ENCODE data around the gene RUSC2. TPM values are rescaled to one million over a fixed set of nuclear protein-coding genes. Genes with fewer than 3 reads are reported as not detected.
"Not testable (repeated sequence)": the region's sequence is repeated elsewhere in the genome, so short reads cannot be mapped to it uniquely, and the experiment has no call there.

RUSC2 gene
- total RNA-seq, 1 experiment from 2014 or later: 12.5 TPM

GRCh38 chr9:35495984-35496383 lies 6.1 kb downstream of the RUSC2 start:
- Histone ChIP-seq H3K9me3 (ENCODE audit: insufficient read depth, low read depth) (no peaks in the 10 kb centered on the region), H3K9me2 (ENCODE audit: insufficient read depth) (no peaks in the 10 kb centered on the region), H4K20me1 (ENCODE audit: insufficient read depth) (no peaks in the 10 kb centered on the region), H2AFZ (no peak overlapping the region), H3K79me2 (ENCODE audit: low read depth) (peaks cover 73% of the 10 kb centered on the region), H3F3A (ENCODE audit: insufficient read depth, low read depth) (peaks cover 30% of the 10 kb centered on the region), H3K27ac (no peak overlapping the region), H3K4me3 (no peak overlapping the region), H3K4me1 (replicated peaks; ENCODE audit: insufficient read depth) (peaks cover 18% of the 10 kb centered on the region), H3K27me3 (ENCODE audit: insufficient read depth, low read depth) (no peaks in the 10 kb centered on the region), H3K36me3 (ENCODE audit: low read depth) (no peaks in the 10 kb centered on the region; the same call in 1 of the 2 replicates), H3K4me2 (no peak overlapping the region)
- DNase-seq: no peak
- intact Hi-C loops (cut with micrococcal nuclease; ENCODE audit: unreplicated experiment): no loop called here
- no TSS peak for BruUV-seq (replicated peaks)
- CTCF ChIA-PET: no interaction called here
- POLR2A ChIA-PET (ENCODE audit: unreplicated experiment): no interaction called here
- TF ChIP-seq EZH2 (IDR thresholded peaks at IDR 0.05; ENCODE audit: low read depth): no peak
- no peak for TF ChIP-seq CTCF (conservative IDR thresholded peaks at IDR 0.05)

- H3F3A ChIP-seq (ENCODE audit: insufficient read depth, low read depth); H3K9me2 ChIP-seq (ENCODE audit: insufficient read depth); BruUV-seq (replicated peaks); H3K36me3 ChIP-seq (ENCODE audit: low read depth); H3K27me3 ChIP-seq (ENCODE audit: insufficient read depth, low read depth); POLR2A ChIA-PET (ENCODE audit: unreplicated experiment); H3K27ac ChIP-seq; H3K4me3 ChIP-seq; intact Hi-C loops (cut with micrococcal nuclease; ENCODE audit: unreplicated experiment); H4K20me1 ChIP-seq (ENCODE audit: insufficient read depth); H3K4me2 ChIP-seq; H3K9me3 ChIP-seq (ENCODE audit: insufficient read depth, low read depth); DNase-seq; H2AFZ ChIP-seq; CTCF ChIA-PET; H3K4me1 ChIP-seq (replicated peaks; ENCODE audit: insufficient read depth): not testable (repeated sequence)
- H3K79me2 ChIP-seq (ENCODE audit: low read depth): peaks cover 56% of the 10 kb centered on the region
These were observed 8.3 kb downstream of the RUSC2 start for GRCh38 chr9:35498245-35498644.

DNA sequence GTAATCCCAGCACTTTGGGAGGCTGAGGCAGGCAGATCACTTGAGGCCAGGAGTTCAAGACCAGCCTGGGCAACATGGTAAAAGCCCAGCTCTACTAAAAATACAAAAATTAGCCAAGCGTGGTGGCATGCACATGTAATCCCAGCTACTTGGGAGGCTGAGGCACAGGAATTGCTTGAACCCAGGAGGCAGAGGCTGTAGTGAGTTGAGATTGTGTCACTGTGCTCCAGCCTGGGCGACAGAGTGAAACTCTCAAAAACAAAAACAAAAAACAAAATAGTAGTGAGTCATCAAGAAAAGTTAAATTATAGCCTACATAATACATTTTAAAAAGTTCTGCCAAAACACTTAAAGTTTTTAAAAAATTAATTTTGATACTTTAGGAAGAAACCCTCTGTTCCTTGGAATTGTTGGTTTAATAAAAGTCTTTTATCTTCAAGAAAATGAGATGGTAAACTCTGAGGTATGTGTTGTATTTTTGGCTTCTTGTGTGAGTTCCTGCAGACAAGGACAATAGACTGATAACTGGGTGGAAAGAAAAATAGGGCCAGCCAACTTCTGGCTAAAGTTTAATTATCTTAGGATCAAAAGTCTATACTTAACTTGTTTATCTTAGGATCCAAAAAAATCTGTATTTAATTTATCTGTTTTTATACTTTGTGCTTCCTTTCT lies 9.3 kb downstream of the RUSC2 start:
- no peak overlapping the region for H3K4me2 ChIP-seq
- no peak overlapping the region for H3K4me3 ChIP-seq
- H3K36me3 ChIP-seq (ENCODE audit: low read depth): no peaks in the 10 kb centered on the region; the same call in 1 of the 2 replicates
- H3K9me3 ChIP-seq (ENCODE audit: insufficient read depth, low read depth): no peaks in the 10 kb centered on the region
- no peaks in the 10 kb centered on the region for H3K4me1 ChIP-seq (replicated peaks; ENCODE audit: insufficient read depth)
- CTCF ChIA-PET: no interaction called here
- H2AFZ ChIP-seq: no peak overlapping the region
- no peak overlapping the region for H3K27ac ChIP-seq
- no peaks in the 10 kb centered on the region for H4K20me1 ChIP-seq (ENCODE audit: insufficient read depth)
- BruUV-seq (replicated peaks): no TSS peak
- H3K79me2 ChIP-seq (ENCODE audit: low read depth): peaks cover 49% of the 10 kb centered on the region
- no peaks in the 10 kb centered on the region for H3K27me3 ChIP-seq (ENCODE audit: insufficient read depth, low read depth)
- no peak for DNase-seq
- intact Hi-C loops (cut with micrococcal nuclease; ENCODE audit: unreplicated experiment): no loop called here
- peaks cover 7% of the 10 kb centered on the region; the same call in 1 of the 2 replicates for H3F3A ChIP-seq (ENCODE audit: insufficient read depth, low read depth)
- TF ChIP-seq EZH2 (IDR thresholded peaks at IDR 0.05; ENCODE audit: low read depth) (no peak), CTCF (conservative IDR thresholded peaks at IDR 0.05) (no peak)
- POLR2A ChIA-PET (ENCODE audit: unreplicated experiment): no interaction called here
- H3K9me2 ChIP-seq (ENCODE audit: insufficient read depth): no peaks in the 10 kb centered on the region

- POLR2A ChIA-PET (ENCODE audit: unreplicated experiment): no interaction called here
- H2AFZ ChIP-seq: no peak overlapping the region
- no TSS peak for BruUV-seq (replicated peaks)
These were observed 9.8 kb downstream of the RUSC2 start for GRCh38 chr9:35499701-35500030.

More at GRCh38 chr9:35499701-35500030, 9.8 kb downstream of the RUSC2 start:
- H3K9me2 ChIP-seq (ENCODE audit: insufficient read depth): no peaks in the 10 kb centered on the region
- no peaks in the 10 kb centered on the region; the same call in 1 of the 2 replicates for H3K36me3 ChIP-seq (ENCODE audit: low read depth)
- H3K79me2 ChIP-seq (ENCODE audit: low read depth): peaks cover 46% of the 10 kb centered on the region
- TF ChIP-seq CTCF (conservative IDR thresholded peaks at IDR 0.05): no peak
- TF ChIP-seq EZH2 (IDR thresholded peaks at IDR 0.05; ENCODE audit: low read depth): no peak
- DNase-seq: no peak
- H3K27me3 ChIP-seq (ENCODE audit: insufficient read depth, low read depth): no peaks in the 10 kb centered on the region
- no peak overlapping the region for H3K27ac ChIP-seq
- CTCF ChIA-PET: no interaction called here
- 0 out of 2 replicates have a peak, but pooled peaks cover 3% of the 10 kb centered on the region for H3F3A ChIP-seq (ENCODE audit: insufficient read depth, low read depth)
- intact Hi-C loops (cut with micrococcal nuclease; ENCODE audit: unreplicated experiment): no loop called here
- H3K4me2 ChIP-seq: no peak overlapping the region
- H3K4me1 ChIP-seq (replicated peaks; ENCODE audit: insufficient read depth): no peaks in the 10 kb centered on the region
- H4K20me1 ChIP-seq (ENCODE audit: insufficient read depth): no peaks in the 10 kb centered on the region
- H3K4me3 ChIP-seq: no peak overlapping the region
- no peaks in the 10 kb centered on the region for H3K9me3 ChIP-seq (ENCODE audit: insufficient read depth, low read depth)

Data from PC-9 (cell line).